ENCODE data around the gene OR51E2.

- TF ChIP-seq TCF12 (IDR thresholded peaks at IDR 0.05; ENCODE audit: low read depth, low read length) (no peak), EZH2 (IDR thresholded peaks at IDR 0.05; ENCODE audit: low read depth, low read length, severe bottlenecking) (no peak), POLR2A (IDR thresholded peaks at IDR 0.05; ENCODE audit: control extremely low read depth in 1 of 2, low read depth in 2 of 2, low read length in 2 of 2) (no peak)
Measured at GRCh38 chr11:4664183-4664582, 33.5 kb downstream of the OR51E2 start.
